ENCODE data around the gene OGG1. TPM values are rescaled to one million over a fixed set of nuclear protein-coding genes. Genes with fewer than 3 reads are reported as not detected.

Gene OGG1
- total RNA-seq, 5 donors from 2014 or later (not counting 1 experiment from before 2014, with no cell fraction given): 18.3 to 41.3 (median 38.1) TPM

DNA sequence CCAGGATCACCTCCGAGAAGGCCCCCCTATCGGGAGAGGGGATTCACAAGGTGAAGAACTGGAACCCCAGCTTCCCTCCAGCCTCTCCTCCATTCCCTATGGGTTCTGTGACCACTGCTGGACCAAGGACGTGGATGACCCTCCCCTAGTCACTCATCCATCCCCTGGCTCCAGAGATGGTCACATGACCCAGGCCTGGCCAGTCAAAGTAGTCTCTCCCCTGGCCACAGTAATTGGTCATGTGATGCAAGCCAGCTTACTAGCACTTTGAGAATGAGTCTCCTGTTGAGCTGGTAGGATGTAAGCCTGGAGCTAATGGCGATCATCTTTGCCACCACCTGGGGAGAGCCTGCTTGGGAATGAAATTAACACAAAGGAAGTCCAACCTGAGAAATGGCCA is 16.1 kb downstream of the OGG1 start:
- ATAC-seq (replicated peaks in 1 of 4) (no peak), DNase-seq (no peak)
- Mint-ChIP-seq H3K9me3 (no peaks in the 10 kb centered on the region), H3K27me3 (no peaks in the 10 kb centered on the region), H3K27ac (no peak overlapping the region), H3K36me3 (peaks cover 4% of the 10 kb centered on the region), H3K4me1 (peaks cover 15 to 37% (median 28%) of the 10 kb centered on the region in 3 donors), H3K4me3 (no peak overlapping the region)
- Histone ChIP-seq H3K36me3 (ENCODE audit: control insufficient read depth in 2 of 2, extremely low read depth in 1 of 2, insufficient read depth in 1 of 2, low read length in 1 of 2) (no peaks in the 10 kb centered on the region), H3K4me3 (ENCODE audit: control insufficient read depth in 1 of 2, extremely low read depth in 1 of 2, low read length in 1 of 2) (no peak overlapping the region), H3K4me1 (ENCODE audit: control insufficient read depth in 1 of 2, extremely low read depth in 1 of 2, insufficient read depth in 2 of 2, low read length in 2 of 2) (peaks cover 2 to 19% of the 10 kb centered on the region in 2 experiments), H3K27me3 (replicated peaks in 1 of 2; ENCODE audit: control insufficient read depth in 2 of 2, extremely low read depth in 1 of 2, insufficient read depth in 2 of 2, low read length in 1 of 2) (peaks cover 0 to 9% of the 10 kb centered on the region in 2 experiments), H3K9me3 (no peaks in the 10 kb centered on the region), H3K27ac (ENCODE audit: low read length) (no peak overlapping the region)
- 87% methylated on average over 4 of the region's 4 CpGs for WGBS (ENCODE audit: insufficient coverage)
- POLR2A ChIA-PET: no interaction called here
- CTCF ChIA-PET: no interaction called here

DNA sequence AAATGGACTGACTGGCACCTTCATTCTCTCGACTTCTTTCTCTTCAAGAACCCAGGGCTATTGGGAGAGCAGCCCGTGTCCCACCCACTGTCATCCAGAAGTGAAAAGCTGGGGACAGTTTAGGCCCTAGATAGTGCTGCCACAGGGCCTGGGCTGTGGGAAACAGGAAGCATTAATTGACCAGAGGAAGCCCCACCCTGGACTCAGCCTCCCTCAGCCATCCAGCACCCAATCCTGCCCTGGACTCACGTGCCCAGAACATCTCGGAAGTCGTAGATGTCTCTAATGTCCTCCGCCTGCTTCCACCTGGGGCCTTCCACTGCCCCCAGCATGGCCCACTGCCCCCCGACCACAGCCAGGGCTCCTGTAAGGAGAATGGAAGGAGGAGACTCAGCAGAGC is 17.7 kb downstream of the OGG1 start:
- no CpG with 5 or more reads among the region's 7 CpGs for WGBS (ENCODE audit: insufficient coverage)
- no peak overlapping the region for H3K27ac Mint-ChIP-seq
- POLR2A ChIA-PET: interaction anchor here in 1 of 2 donors (0.6 kb wide), 1 partner anchor 71 kb away, joined by 3 read pairs; no protein-coding TSS in a partner anchor

DNA sequence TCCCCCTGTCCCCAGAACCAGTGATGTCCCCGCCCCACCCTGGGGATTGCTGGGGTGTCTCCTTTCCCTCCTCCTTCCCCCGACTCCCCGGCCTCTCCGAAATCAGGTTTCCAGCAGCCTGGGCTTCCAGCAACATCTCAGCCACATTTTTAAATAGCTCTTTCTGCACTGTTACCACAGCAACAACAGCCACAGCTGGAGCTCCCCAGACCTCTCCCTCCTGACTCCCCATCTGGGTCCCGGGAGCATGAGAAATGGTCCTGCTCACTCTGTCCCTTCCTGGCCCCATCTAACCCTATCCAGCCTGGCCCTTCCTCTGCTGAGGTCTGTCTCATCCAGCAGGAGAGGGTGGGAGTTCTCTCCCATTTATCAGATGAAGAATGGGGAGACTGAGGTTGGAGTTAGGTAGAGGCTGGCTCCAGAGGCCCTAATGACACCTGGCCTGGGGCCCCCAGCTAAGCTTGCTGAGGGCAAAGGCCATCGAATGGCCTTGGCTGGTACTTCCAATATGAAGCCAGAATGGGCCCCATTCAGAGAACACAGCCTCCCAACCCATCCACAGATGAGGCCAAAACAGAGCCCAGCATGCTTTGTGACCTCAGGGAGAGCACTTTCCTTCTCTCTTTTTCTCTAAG is 18.5 kb downstream of the OGG1 start:
- H3K4me1 ChIP-seq (ENCODE audit: control insufficient read depth in 1 of 2, extremely low read depth in 1 of 2, insufficient read depth in 2 of 2, low read length in 2 of 2): peaks cover 2 to 19% of the 10 kb centered on the region in 2 experiments
- H3K27ac ChIP-seq (ENCODE audit: low read length): no peak overlapping the region
- no peak for DNase-seq
- H3K36me3 ChIP-seq (ENCODE audit: control insufficient read depth in 2 of 2, extremely low read depth in 1 of 2, insufficient read depth in 1 of 2, low read length in 1 of 2): no peaks in the 10 kb centered on the region
- 87% methylated on average over 3 of the region's 6 CpGs for WGBS (ENCODE audit: insufficient coverage)
- ChIA-PET CTCF (no interaction called here), POLR2A (no interaction called here)
- H3K9me3 ChIP-seq: no peaks in the 10 kb centered on the region
- Mint-ChIP-seq H3K9me3 (no peaks in the 10 kb centered on the region), H3K36me3 (no peaks in the 10 kb centered on the region), H3K27me3 (no peaks in the 10 kb centered on the region), H3K27ac (peak overlapping the region in 1 of 2 donors; percentile 48), H3K4me3 (peak overlapping the region in 1 of 3 donors; percentile 54), H3K4me1 (peaks cover 13 to 36% (median 29%) of the 10 kb centered on the region in 3 donors)
- ATAC-seq (replicated peaks in 1 of 4): no peak
- no peak overlapping the region for H3K4me3 ChIP-seq (ENCODE audit: control insufficient read depth in 1 of 2, extremely low read depth in 1 of 2, low read length in 1 of 2)
- peaks cover 0 to 9% of the 10 kb centered on the region in 2 experiments for H3K27me3 ChIP-seq (replicated peaks in 1 of 2; ENCODE audit: control insufficient read depth in 2 of 2, extremely low read depth in 1 of 2, insufficient read depth in 2 of 2, low read length in 1 of 2)

More for the DNA sequence above, 17.7 kb downstream of the OGG1 start:
- Mint-ChIP-seq H3K36me3 (no peaks in the 10 kb centered on the region), H3K9me3 (no peaks in the 10 kb centered on the region), H3K4me3 (no peak overlapping the region), H3K4me1 (peaks cover 13 to 36% (median 29%) of the 10 kb centered on the region in 3 donors), H3K27me3 (no peaks in the 10 kb centered on the region)
- Histone ChIP-seq H3K9me3 (no peaks in the 10 kb centered on the region), H3K36me3 (ENCODE audit: control insufficient read depth in 2 of 2, extremely low read depth in 1 of 2, insufficient read depth in 1 of 2, low read length in 1 of 2) (no peaks in the 10 kb centered on the region), H3K4me3 (ENCODE audit: control insufficient read depth in 1 of 2, extremely low read depth in 1 of 2, low read length in 1 of 2) (no peak overlapping the region), H3K27ac (ENCODE audit: low read length) (no peak overlapping the region), H3K27me3 (replicated peaks in 1 of 2; ENCODE audit: control insufficient read depth in 2 of 2, extremely low read depth in 1 of 2, insufficient read depth in 2 of 2, low read length in 1 of 2) (peaks cover 0 to 9% of the 10 kb centered on the region in 2 experiments), H3K4me1 (ENCODE audit: control insufficient read depth in 1 of 2, extremely low read depth in 1 of 2, insufficient read depth in 2 of 2, low read length in 2 of 2) (peaks cover 2 to 19% of the 10 kb centered on the region in 2 experiments)
- ATAC-seq (replicated peaks in 1 of 4): no peak
- DNase-seq: no peak
- CTCF ChIA-PET: no interaction called here

DNA sequence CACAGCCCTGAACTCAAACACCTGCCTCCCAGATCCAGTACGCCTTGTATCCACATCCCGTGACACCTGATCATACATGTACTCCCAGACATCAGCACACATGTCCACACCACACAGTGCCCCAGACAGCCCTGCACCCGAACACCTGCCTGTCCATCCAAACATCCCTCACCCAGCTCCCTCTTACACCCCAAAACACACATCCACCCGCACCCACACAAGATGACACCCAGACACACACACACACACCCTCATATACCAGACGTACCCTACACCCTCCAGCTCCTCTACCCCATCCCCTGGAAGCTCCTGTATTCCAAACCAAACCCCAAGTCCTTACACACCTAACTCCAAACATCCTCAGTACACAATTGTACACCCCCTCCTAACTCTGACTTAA is 19.3 kb downstream of the OGG1 start:
- ChIA-PET POLR2A (interaction anchor here in 1 of 2 donors (0.5 to 0.6 kb wide), 2 partner anchors 12 to 406 kb away, joined by 4 to 7 read pairs; no protein-coding TSS in a partner anchor), CTCF (no interaction called here)
- no peak for ATAC-seq (replicated peaks in 1 of 4)
- H3K27me3 ChIP-seq (replicated peaks in 1 of 2; ENCODE audit: control insufficient read depth in 2 of 2, extremely low read depth in 1 of 2, insufficient read depth in 2 of 2, low read length in 1 of 2): peaks cover 0 to 9% of the 10 kb centered on the region in 2 experiments
- Mint-ChIP-seq H3K4me3 (peak overlapping the region; percentile 43 to 65 (median 54)), H3K27ac (peak overlapping the region in 1 of 2 donors; percentile 3), H3K36me3 (no peaks in the 10 kb centered on the region), H3K27me3 (no peaks in the 10 kb centered on the region), H3K4me1 (peaks cover 13 to 36% (median 29%) of the 10 kb centered on the region in 3 donors), H3K9me3 (no peaks in the 10 kb centered on the region)
- no peaks in the 10 kb centered on the region for H3K36me3 ChIP-seq (ENCODE audit: control insufficient read depth in 2 of 2, extremely low read depth in 1 of 2, insufficient read depth in 1 of 2, low read length in 1 of 2)
- no peaks in the 10 kb centered on the region for H3K9me3 ChIP-seq
- no peak for DNase-seq
- H3K4me3 ChIP-seq (ENCODE audit: control insufficient read depth in 1 of 2, extremely low read depth in 1 of 2, low read length in 1 of 2): peak overlapping the region in 1 of 2 donors; percentile 19
- no peak overlapping the region for H3K27ac ChIP-seq (ENCODE audit: low read length)
- peaks cover 2 to 19% of the 10 kb centered on the region in 2 experiments for H3K4me1 ChIP-seq (ENCODE audit: control insufficient read depth in 1 of 2, extremely low read depth in 1 of 2, insufficient read depth in 2 of 2, low read length in 2 of 2)
- 97% methylated on average over 5 of the region's 5 CpGs for WGBS (ENCODE audit: insufficient coverage)

DNA sequence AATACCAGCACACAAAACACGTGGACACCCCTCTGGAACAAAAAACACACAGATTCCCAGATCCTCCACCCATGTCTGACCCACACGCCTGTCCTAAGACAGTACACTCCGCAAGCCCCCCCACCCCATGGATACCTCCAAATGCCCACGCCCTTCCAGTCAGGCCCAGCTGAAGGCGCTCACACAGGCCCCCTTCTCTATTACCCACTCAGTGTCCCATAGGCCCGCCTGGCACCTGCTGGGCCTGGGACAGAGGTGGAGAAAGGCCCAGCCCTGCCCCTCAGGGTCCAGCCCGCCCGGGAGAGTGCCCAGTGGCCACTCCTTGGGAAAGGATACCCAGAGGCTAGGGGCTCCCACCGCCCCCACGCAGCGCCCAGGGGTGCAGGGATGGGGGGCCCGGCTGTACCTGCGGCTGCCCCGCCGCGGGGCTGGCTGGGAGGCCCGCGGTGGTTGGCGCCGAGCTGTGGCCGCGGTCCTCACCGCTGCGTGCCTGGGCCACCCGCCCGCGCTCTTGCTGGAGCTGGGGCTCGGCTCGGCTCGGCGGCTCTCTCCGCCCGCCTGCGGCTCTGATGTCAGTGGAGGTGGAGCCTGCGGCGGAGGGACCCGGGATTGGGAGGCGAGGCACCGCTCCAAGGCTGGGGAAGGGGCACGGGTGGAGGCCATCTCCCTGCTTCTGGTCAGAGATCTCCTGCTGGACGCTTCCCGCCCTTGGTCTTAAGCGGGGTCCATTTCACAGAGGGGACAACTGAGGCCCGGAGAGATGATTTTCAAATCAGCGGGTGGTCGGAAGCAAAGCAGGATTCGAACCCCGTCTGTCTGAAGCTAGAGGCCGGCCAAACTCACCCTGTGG is 19.9 kb downstream of the OGG1 start, which contains the start of gene CAMK1:
CAMK1 (minus strand) TSS at position 522 of the 850 bp plus-strand sequence. CDS start 2,198 bp downstream, outside the sequence.
- 9% methylated on average over 46 of the region's 49 CpGs for WGBS (ENCODE audit: insufficient coverage)
- Mint-ChIP-seq H3K27me3 (no peaks in the 10 kb centered on the region), H3K27ac (peak within 1 kb of the TSS in 1 of 2 donors; percentile 16), H3K9me3 (no peaks in the 10 kb centered on the region), H3K4me1 (peaks cover 13 to 36% (median 29%) of the 10 kb centered on the region in 3 donors), H3K36me3 (no peaks in the 10 kb centered on the region), H3K4me3 (peak within 1 kb of the TSS; percentile 53 to 68 (median 54))
- H3K36me3 ChIP-seq (ENCODE audit: control insufficient read depth in 2 of 2, extremely low read depth in 1 of 2, insufficient read depth in 1 of 2, low read length in 1 of 2): no peaks in the 10 kb centered on the region
- ATAC-seq (replicated peaks in 1 of 4) (peak; percentile 92 to 99 (median 94)), DNase-seq (peak in 33 of 35 experiments; percentile 23 to 62 (median 38))
- no peaks in the 10 kb centered on the region for H3K9me3 ChIP-seq
- CTCF ChIA-PET: no interaction called here
- H3K27ac ChIP-seq (ENCODE audit: low read length): no peak within 1 kb of the TSS
- peaks cover 0 to 9% of the 10 kb centered on the region in 2 experiments for H3K27me3 ChIP-seq (replicated peaks in 1 of 2; ENCODE audit: control insufficient read depth in 2 of 2, extremely low read depth in 1 of 2, insufficient read depth in 2 of 2, low read length in 1 of 2)
- POLR2A ChIA-PET: interaction anchor here in 1 of 2 donors (0.5 to 0.8 kb wide), 2 partner anchors 12 to 17 kb away, joined by 3 to 4 read pairs; no protein-coding TSS in a partner anchor
- peaks cover 2 to 19% of the 10 kb centered on the region in 2 experiments for H3K4me1 ChIP-seq (ENCODE audit: control insufficient read depth in 1 of 2, extremely low read depth in 1 of 2, insufficient read depth in 2 of 2, low read length in 2 of 2)
- H3K4me3 ChIP-seq (ENCODE audit: control insufficient read depth in 1 of 2, extremely low read depth in 1 of 2, low read length in 1 of 2): peak within 1 kb of the TSS; percentile 50 to 74

DNA sequence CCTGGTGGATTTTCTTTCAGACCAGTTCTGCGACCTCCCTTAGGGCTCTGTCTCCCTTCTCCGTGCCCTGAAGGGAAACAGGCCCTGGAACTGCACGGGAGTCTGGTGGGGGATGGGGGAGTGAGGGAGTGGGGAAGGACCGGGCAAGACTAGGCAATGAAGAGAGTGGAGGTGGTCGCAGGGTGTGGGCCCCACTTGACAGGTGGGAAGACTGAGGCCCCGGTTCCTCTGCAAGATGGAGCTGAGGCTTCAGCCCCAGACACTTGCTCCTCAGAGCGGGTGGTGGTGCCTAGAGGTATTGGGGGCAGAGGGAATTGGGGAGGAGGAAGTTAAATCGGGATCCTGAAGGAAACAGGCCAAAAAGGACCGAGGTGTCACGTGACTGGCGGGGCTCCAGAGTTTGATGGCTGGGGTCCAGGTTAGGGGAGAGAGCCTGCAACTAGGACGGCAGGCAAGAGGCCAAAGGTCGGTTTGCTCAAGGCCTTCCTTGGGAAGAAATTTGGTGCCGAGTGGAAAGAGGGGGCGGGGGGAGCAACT is 20.6 kb downstream of the OGG1 start:
- Mint-ChIP-seq H3K36me3 (no peaks in the 10 kb centered on the region), H3K4me1 (peaks cover 13 to 36% (median 29%) of the 10 kb centered on the region in 3 donors), H3K27ac (peak overlapping the region in 1 of 2 donors; percentile 16), H3K27me3 (no peaks in the 10 kb centered on the region), H3K4me3 (peak overlapping the region; percentile 53 to 68 (median 54)), H3K9me3 (no peaks in the 10 kb centered on the region)
- peaks cover 0 to 9% of the 10 kb centered on the region in 2 experiments for H3K27me3 ChIP-seq (replicated peaks in 1 of 2; ENCODE audit: control insufficient read depth in 2 of 2, extremely low read depth in 1 of 2, insufficient read depth in 2 of 2, low read length in 1 of 2)
- ChIA-PET CTCF (no interaction called here), POLR2A (interaction anchor here (0.6 to 0.8 kb wide), 2 partner anchors 18 to 23 kb away, joined by 3 to 4 read pairs; no protein-coding TSS in a partner anchor)
- ATAC-seq (replicated peaks in 1 of 4): no peak
- no peaks in the 10 kb centered on the region for H3K9me3 ChIP-seq
- H3K27ac ChIP-seq (ENCODE audit: low read length): no peak overlapping the region
- DNase-seq: no peak
- H3K36me3 ChIP-seq (ENCODE audit: control insufficient read depth in 2 of 2, extremely low read depth in 1 of 2, insufficient read depth in 1 of 2, low read length in 1 of 2): no peaks in the 10 kb centered on the region
- WGBS (ENCODE audit: insufficient coverage): 69% methylated on average over 9 of the region's 15 CpGs
- peaks cover 2 to 19% of the 10 kb centered on the region in 2 experiments for H3K4me1 ChIP-seq (ENCODE audit: control insufficient read depth in 1 of 2, extremely low read depth in 1 of 2, insufficient read depth in 2 of 2, low read length in 2 of 2)
- H3K4me3 ChIP-seq (ENCODE audit: control insufficient read depth in 1 of 2, extremely low read depth in 1 of 2, low read length in 1 of 2): peak overlapping the region; percentile 50 to 74

Data from T-cell (primary cell).